ENCODE data around the gene SEC31B. TPM values are rescaled to one million over a fixed set of nuclear protein-coding genes. Genes with fewer than 3 reads are reported as not detected.

SEC31B gene
- total RNA-seq, 1 donor from 2014 or later, result 7.9 TPM

- ATAC-seq (ENCODE audit: poor library complexity) (no peak), DNase-seq (no peak)
- intact Hi-C loops (cut with DNase I), result no loop called here
These were observed 12.9 kb downstream of the SEC31B start for GRCh38 chr10:100506596-100507356.

- intact Hi-C loops (cut with DNase I), result no loop called here
- ATAC-seq (ENCODE audit: poor library complexity) (no peak), DNase-seq (no peak)
These were observed 14.5 kb downstream of the SEC31B start for GRCh38 chr10:100505164-100505563.

GRCh38 chr10:100504096-100504495 lies 15.6 kb downstream of the SEC31B start:
- no peak for ATAC-seq (ENCODE audit: poor library complexity)
- intact Hi-C loops (cut with DNase I), result no loop called here

GRCh38 chr10:100502926-100503494 lies 16.7 kb downstream of the SEC31B start:
- intact Hi-C loops (cut with DNase I), result no loop called here

More at GRCh38 chr10:100504096-100504495, 15.6 kb downstream of the SEC31B start:
- no peak for DNase-seq

GRCh38 chr10:100501423-100501822 lies 18.2 kb downstream of the SEC31B start:
- no peak for ATAC-seq (ENCODE audit: poor library complexity)
- intact Hi-C loops (cut with DNase I), result no loop called here
- DNase-seq, result no peak

More at GRCh38 chr10:100502926-100503494, 16.7 kb downstream of the SEC31B start:
- DNase-seq (no peak), ATAC-seq (ENCODE audit: poor library complexity) (no peak)

GRCh38 chr10:100498059-100498458 lies 21.6 kb downstream of the SEC31B start:
- DNase-seq, result no peak
- ATAC-seq (ENCODE audit: poor library complexity), result no peak
- intact Hi-C loops (cut with DNase I), result no loop called here

- no peak for DNase-seq
- ATAC-seq (ENCODE audit: poor library complexity), result no peak
- intact Hi-C loops (cut with DNase I), result no loop called here
These were observed 23.1 kb downstream of the SEC31B start for GRCh38 chr10:100496567-100496966.

GRCh38 chr10:100490531-100490930 lies 29.1 kb downstream of the SEC31B start:
- DNase-seq, result no peak
- intact Hi-C loops (cut with DNase I), result no loop called here
- no peak for ATAC-seq (ENCODE audit: poor library complexity)

GRCh38 chr10:100489396-100489795 lies 30.3 kb downstream of the SEC31B start:
- intact Hi-C loops (cut with DNase I), result no loop called here
- DNase-seq, result no peak
- no peak for ATAC-seq (ENCODE audit: poor library complexity)

GRCh38 chr10:100487529-100487928 lies 32.1 kb downstream of the SEC31B start:
- no peak for DNase-seq
- intact Hi-C loops (cut with DNase I), result no loop called here
- no peak for ATAC-seq (ENCODE audit: poor library complexity)

- intact Hi-C loops (cut with DNase I), result no loop called here
- DNase-seq (no peak), ATAC-seq (ENCODE audit: poor library complexity) (no peak)
These were observed 33.7 kb downstream of the SEC31B start for GRCh38 chr10:100485801-100486495.

GRCh38 chr10:100485366-100485765 lies 34.3 kb downstream of the SEC31B start:
- no peak for DNase-seq
- intact Hi-C loops (cut with DNase I), result no loop called here
- no peak for ATAC-seq (ENCODE audit: poor library complexity)

- intact Hi-C loops (cut with DNase I), result no loop called here
- ATAC-seq (ENCODE audit: poor library complexity), result no peak
- no peak for DNase-seq
These were observed 35.6 kb downstream of the SEC31B start for GRCh38 chr10:100483876-100484666.

GRCh38 chr10:100482834-100483185 lies 36.9 kb downstream of the SEC31B start:
- intact Hi-C loops (cut with DNase I), result no loop called here
- ATAC-seq (ENCODE audit: poor library complexity) (no peak), DNase-seq (no peak)

GRCh38 chr10:100482181-100482833 lies 37.4 kb downstream of the SEC31B start:
- intact Hi-C loops (cut with DNase I), result no loop called here
- ATAC-seq (ENCODE audit: poor library complexity) (peak; percentile 91), DNase-seq (peak; percentile 82)

GRCh38 chr10:100481462-100482081 lies 38.1 kb downstream of the SEC31B start:
- intact Hi-C loops (cut with DNase I), result no loop called here
- peak; percentile 98 for ATAC-seq (ENCODE audit: poor library complexity)
- DNase-seq, result peak; percentile 91

- no peak for ATAC-seq (ENCODE audit: poor library complexity)
- intact Hi-C loops (cut with DNase I), result no loop called here
- no peak for DNase-seq
These were observed 39.7 kb downstream of the SEC31B start for GRCh38 chr10:100480002-100480401.

- DNase-seq (no peak), ATAC-seq (ENCODE audit: poor library complexity) (no peak)
- intact Hi-C loops (cut with DNase I), result no loop called here
These were observed 40.6 kb downstream of the SEC31B start for GRCh38 chr10:100479037-100479436.
